Measurements from ENCODE around the gene COMTD1.
"Not testable (repeated sequence)": the region's sequence is repeated elsewhere in the genome, so short reads cannot be mapped to it uniquely, and the experiment has no call there.

Gene COMTD1

DNA sequence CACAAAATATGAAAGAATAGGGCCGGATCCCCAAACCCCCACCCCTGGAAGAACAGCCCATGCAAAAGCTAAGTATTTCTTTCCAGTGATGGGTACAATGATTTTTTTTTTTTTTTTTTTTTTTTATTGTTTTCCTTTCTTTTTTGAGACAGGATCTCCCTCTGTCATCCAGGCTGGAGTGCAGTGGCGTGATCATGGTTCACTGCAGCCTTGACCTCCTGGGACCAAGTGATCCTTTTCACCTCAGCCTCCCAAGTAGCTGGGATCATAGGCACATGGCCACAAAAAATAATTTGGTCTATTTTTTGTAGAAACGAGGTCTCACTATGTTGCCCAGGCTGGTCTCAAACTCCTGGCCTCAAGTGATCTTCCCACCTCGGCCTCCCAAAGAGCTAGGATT, 41.1 kb downstream of the COMTD1 start:
- not testable (repeated sequence) for DNase-seq (ENCODE audit: low read depth)

DNA sequence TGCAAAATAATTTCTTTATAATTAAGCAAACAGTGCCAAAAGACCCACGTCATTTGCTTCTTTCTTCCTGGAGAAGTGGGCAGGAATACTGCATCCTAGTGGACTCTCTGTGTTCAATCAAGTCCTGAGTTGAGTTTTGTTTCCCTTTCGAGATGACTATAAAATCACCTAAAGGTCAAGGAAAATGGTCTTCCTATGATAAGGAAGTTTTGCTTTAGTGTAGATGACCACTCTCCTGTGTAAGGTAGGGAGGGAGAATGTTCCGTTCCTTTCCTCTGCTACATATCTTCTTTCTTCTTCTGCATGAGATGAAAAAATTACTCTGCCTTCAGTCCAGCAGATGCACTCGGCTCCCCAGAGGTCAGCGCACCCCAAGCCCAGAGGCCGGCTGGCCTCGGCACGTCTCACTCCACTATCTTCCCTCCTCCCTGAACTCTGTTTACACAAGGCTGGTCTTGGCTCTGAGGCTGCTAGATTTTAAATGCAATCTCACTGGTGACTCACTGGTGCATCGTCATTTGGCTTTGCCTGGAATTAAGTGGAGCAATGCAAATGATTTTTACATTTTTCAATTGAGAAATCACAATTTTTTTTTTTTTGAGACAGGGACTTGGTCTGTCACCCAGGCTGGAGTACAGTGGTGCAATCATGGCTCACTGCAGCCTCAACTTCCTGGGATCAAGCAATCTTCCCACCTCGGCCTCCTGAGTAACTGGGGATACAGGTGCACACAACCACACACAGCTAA, 43.8 kb downstream of the COMTD1 start:
- no peak for DNase-seq (ENCODE audit: low read depth)

DNA sequence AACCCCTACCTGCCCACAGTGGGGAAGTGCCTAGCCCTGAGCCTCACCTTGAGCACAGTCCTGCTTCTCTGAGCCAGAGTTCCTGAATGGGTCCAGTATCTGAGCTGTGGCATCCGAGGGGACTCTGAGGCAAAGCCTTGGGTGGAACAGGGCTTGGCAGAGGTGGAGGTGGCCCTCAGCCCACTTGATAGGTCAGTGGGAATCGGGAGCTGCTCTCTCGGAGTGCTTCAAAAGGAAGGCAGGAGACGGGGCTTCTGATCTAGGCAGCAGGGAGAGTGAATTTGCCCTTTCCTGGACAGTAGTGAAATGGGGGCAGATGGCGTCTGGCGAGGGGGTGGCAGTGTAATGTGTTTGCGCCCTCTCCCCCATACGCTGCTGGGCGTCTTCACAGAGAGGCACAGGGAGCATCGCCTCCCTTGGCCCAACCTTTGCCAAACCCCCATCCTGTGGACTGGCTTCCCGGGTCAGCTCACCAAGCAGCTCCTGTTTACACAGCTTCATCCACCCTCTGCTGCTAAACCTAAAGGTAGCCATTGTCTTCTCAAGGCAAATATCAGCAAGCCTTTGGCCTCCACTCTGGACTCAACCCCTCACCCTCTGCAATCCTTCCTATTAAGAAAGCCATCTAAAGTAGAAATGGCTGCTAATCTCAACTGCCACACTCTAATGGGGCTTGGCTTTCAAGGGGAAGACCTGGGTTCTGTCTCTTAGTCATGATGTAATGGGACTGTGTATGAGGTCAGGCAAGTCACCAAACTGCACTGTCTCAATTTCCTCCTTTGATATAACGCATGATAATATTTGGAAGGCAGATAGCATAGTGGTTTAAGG, 46.3 kb downstream of the COMTD1 start:
- no peak for DNase-seq (ENCODE audit: low read depth)

DNA sequence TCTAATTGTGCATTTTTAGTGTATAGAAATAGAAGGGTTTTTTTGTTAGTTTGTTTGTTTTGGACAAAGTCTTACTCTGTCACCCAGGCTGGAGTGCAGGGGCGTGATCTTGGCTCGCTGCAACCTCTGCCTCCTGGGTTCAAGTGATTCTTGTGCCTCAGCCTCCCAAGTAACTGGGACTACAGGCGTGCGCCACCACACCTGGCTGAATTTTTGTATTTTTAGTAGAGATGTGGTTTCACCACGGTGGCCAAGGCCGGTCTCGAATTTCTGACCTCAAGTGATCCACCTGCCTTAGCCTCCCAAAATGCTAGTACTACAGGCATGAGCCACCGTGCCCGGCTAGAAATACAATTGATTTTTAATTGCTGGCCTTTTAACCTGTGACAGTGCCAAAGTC, 47.2 kb downstream of the COMTD1 start:
- DNase-seq (ENCODE audit: low read depth): not testable (repeated sequence)

DNA sequence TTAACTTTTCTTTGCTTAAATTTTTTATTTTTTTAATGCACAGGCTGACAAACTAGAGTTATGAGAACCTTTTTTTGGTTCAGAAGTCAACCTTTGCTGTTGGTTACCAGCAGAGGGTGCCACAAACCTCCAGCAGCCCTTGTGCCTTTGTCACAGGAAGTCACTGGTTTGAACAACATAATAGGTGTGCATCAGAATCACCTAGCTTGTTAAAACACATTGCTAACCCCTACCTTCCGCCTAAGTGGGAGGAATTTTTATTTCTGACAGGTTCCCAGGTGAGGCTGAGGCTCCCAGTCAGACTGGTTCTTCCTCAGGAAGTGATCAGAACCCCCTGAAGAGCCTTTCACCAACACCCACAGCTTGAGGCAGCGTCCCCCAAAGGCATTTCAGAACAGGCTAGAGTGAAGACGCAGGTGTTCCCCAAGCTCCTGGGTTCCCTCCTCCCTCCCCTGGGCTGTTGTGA, 47.8 kb downstream of the COMTD1 start:
- peak; percentile 57 for DNase-seq (ENCODE audit: low read depth)

DNA sequence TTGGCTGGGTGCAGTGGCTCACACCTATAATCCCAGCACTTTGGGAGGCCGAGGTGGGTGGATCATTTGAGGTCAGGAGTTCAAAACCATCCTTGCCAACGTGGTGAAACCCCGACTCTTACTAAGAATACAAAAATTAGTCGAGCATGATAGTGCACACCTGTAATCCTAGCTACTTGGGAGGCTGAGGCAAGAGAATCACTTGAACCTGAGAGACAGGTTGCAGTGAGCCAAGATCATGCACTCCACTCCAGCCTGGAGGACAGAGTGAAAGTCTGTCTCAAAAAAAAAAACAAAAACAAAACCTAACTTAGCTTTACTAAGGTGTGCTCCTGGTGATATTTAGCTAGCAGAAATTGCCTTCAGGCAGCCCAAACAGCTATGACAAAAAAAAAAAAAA, 49.4 kb downstream of the COMTD1 start:
- no peak for DNase-seq (ENCODE audit: low read depth)
